Endothelial cell (in vitro differentiated cells): ENCODE measurements around the gene PLEKHH1. TPM values are rescaled to one million over a fixed set of nuclear protein-coding genes. Genes with fewer than 3 reads are reported as not detected.

Experiments used
- DNase-seq: peaks from one replicate; pipeline ENCODE4 v3.0.0; 2021; ENCODE audit warnings: low spot score
- H3K27ac Mint-ChIP-seq: one replicate; pipeline ENCODE4 v1.8.0; 2021; ENCODE audit warnings: mixed read lengths, inconsistent platforms; ENCODE audit not compliant: unreplicated experiment
- H3K27me3 Mint-ChIP-seq: one replicate; pipeline ENCODE4 v1.8.0; 2021; ENCODE audit warnings: mild to moderate bottlenecking, moderate library complexity, mixed read lengths, inconsistent platforms; ENCODE audit not compliant: unreplicated experiment
- H3K36me3 Mint-ChIP-seq: one replicate; pipeline ENCODE4 v1.8.0; 2021; ENCODE audit warnings: mild to moderate bottlenecking, low read depth, mixed read lengths, inconsistent platforms; ENCODE audit not compliant: unreplicated experiment
- H3K4me1 Mint-ChIP-seq: one replicate; pipeline ENCODE4 v1.8.0; 2021; ENCODE audit warnings: mild to moderate bottlenecking, mixed read lengths, inconsistent platforms; ENCODE audit not compliant: unreplicated experiment
- H3K4me3 Mint-ChIP-seq: one replicate; pipeline ENCODE4 v1.8.0; 2021; ENCODE audit warnings: mild to moderate bottlenecking, mixed read lengths, inconsistent platforms; ENCODE audit not compliant: unreplicated experiment
- H3K9me3 Mint-ChIP-seq: one replicate; pipeline ENCODE4 v1.8.0; 2021; ENCODE audit warnings: mixed read lengths, inconsistent platforms; ENCODE audit not compliant: unreplicated experiment
- total RNA-seq: library from RNA; stranded (reverse); fragmentation: NEBNext Ultra II Directional; extraction: Animal tissue kit (Norgen Biotek cat#: 25700); gene quantifications from one replicate; pipeline ENCODE4 v1.2.1, GENCODE V29; 2021; ENCODE audit not compliant: unreplicated experiment
- TF ChIP-seq, protein P1 (sequence below): fragments of 200-600 bp; sonication (generic); IDR thresholded peaks from one replicate; pipeline ENCODE4 v1.5.0; 2021; ENCODE audit warnings: antibody characterized with exemption; ENCODE audit not compliant: unreplicated experiment

PLEKHH1 gene
- total RNA-seq, 1 donor from 2014 or later: 9.5 TPM

- no peak for DNase-seq
- Mint-ChIP-seq H3K4me1 (no peaks in the 10 kb centered on the region), H3K27me3 (no peaks in the 10 kb centered on the region), H3K36me3 (no peaks in the 10 kb centered on the region), H3K9me3 (no peaks in the 10 kb centered on the region), H3K27ac (no peak overlapping the region), H3K4me3 (no peak overlapping the region)
- TF ChIP-seq, protein P1, sequence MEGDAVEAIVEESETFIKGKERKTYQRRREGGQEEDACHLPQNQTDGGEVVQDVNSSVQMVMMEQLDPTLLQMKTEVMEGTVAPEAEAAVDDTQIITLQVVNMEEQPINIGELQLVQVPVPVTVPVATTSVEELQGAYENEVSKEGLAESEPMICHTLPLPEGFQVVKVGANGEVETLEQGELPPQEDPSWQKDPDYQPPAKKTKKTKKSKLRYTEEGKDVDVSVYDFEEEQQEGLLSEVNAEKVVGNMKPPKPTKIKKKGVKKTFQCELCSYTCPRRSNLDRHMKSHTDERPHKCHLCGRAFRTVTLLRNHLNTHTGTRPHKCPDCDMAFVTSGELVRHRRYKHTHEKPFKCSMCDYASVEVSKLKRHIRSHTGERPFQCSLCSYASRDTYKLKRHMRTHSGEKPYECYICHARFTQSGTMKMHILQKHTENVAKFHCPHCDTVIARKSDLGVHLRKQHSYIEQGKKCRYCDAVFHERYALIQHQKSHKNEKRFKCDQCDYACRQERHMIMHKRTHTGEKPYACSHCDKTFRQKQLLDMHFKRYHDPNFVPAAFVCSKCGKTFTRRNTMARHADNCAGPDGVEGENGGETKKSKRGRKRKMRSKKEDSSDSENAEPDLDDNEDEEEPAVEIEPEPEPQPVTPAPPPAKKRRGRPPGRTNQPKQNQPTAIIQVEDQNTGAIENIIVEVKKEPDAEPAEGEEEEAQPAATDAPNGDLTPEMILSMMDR: no peak
Observed at GRCh38 chr14:67557656-67558055, 24.6 kb downstream of the PLEKHH1 start.

GRCh38 chr14:67559639-67560038 lies 26.5 kb downstream of the PLEKHH1 start:
- H3K27me3 Mint-ChIP-seq: no peaks in the 10 kb centered on the region
- no peak overlapping the region for H3K27ac Mint-ChIP-seq
- TF ChIP-seq, protein P1: no peak
- DNase-seq: no peak
- no peak overlapping the region for H3K4me3 Mint-ChIP-seq
- H3K9me3 Mint-ChIP-seq: no peaks in the 10 kb centered on the region
- no peaks in the 10 kb centered on the region for H3K4me1 Mint-ChIP-seq
- no peaks in the 10 kb centered on the region for H3K36me3 Mint-ChIP-seq

- H3K9me3 Mint-ChIP-seq: no peaks in the 10 kb centered on the region
- no peaks in the 10 kb centered on the region for H3K36me3 Mint-ChIP-seq
- TF ChIP-seq, protein P1: no peak
Observed at GRCh38 chr14:67562025-67562775, 29.1 kb downstream of the PLEKHH1 start.

GRCh38 chr14:67562776-67563150 lies 29.7 kb downstream of the PLEKHH1 start:
- Mint-ChIP-seq H3K4me3 (no peak overlapping the region), H3K27me3 (peaks cover 5% of the 10 kb centered on the region), H3K27ac (no peak overlapping the region), H3K4me1 (no peaks in the 10 kb centered on the region), H3K9me3 (no peaks in the 10 kb centered on the region), H3K36me3 (no peaks in the 10 kb centered on the region)
- no peak for DNase-seq
- TF ChIP-seq, protein P1: no peak

More at GRCh38 chr14:67562025-67562775, 29.1 kb downstream of the PLEKHH1 start:
- no peaks in the 10 kb centered on the region for H3K27me3 Mint-ChIP-seq
- H3K27ac Mint-ChIP-seq: no peak overlapping the region
- no peaks in the 10 kb centered on the region for H3K4me1 Mint-ChIP-seq
- no peak overlapping the region for H3K4me3 Mint-ChIP-seq
- no peak for DNase-seq

DNA sequence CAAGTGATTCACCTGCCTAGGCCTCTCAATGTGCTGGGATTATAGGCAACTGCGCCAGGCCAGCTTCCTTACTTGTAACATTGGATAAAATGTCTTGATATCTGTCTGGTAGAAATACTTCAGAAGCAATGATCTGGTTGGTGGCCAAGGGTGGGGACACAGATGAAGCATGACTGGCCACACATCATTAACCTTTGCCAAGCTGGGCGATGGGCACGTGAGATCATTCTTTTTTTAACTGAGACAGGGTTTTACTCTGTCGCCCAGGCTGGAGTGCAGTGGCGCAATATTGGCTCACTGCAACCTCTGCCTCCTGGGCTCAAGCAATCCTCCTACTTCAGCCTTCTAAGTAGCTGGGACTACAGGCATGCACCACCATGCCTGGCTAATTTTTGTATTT lies 31.1 kb downstream of the PLEKHH1 start:
- no peak for DNase-seq
- TF ChIP-seq, protein P1: no peak
- H3K9me3 Mint-ChIP-seq: no peaks in the 10 kb centered on the region
- H3K4me1 Mint-ChIP-seq: no peaks in the 10 kb centered on the region
- H3K4me3 Mint-ChIP-seq: no peak overlapping the region
- H3K27ac Mint-ChIP-seq: no peak overlapping the region
- H3K36me3 Mint-ChIP-seq: no peaks in the 10 kb centered on the region
- H3K27me3 Mint-ChIP-seq: peaks cover 5% of the 10 kb centered on the region
